ENCODE results near the gene BIRC5.

DNA sequence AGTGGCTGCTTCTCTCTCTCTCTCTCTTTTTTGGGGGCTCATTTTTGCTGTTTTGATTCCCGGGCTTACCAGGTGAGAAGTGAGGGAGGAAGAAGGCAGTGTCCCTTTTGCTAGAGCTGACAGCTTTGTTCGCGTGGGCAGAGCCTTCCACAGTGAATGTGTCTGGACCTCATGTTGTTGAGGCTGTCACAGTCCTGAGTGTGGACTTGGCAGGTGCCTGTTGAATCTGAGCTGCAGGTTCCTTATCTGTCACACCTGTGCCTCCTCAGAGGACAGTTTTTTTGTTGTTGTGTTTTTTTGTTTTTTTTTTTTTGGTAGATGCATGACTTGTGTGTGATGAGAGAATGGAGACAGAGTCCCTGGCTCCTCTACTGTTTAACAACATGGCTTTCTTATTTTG is 9.7 kb downstream of the BIRC5 start:
- TF ChIP-seq, protein P1, sequence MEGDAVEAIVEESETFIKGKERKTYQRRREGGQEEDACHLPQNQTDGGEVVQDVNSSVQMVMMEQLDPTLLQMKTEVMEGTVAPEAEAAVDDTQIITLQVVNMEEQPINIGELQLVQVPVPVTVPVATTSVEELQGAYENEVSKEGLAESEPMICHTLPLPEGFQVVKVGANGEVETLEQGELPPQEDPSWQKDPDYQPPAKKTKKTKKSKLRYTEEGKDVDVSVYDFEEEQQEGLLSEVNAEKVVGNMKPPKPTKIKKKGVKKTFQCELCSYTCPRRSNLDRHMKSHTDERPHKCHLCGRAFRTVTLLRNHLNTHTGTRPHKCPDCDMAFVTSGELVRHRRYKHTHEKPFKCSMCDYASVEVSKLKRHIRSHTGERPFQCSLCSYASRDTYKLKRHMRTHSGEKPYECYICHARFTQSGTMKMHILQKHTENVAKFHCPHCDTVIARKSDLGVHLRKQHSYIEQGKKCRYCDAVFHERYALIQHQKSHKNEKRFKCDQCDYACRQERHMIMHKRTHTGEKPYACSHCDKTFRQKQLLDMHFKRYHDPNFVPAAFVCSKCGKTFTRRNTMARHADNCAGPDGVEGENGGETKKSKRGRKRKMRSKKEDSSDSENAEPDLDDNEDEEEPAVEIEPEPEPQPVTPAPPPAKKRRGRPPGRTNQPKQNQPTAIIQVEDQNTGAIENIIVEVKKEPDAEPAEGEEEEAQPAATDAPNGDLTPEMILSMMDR (IDR thresholded peaks at IDR 0.05), result no peak
- no peak for TF ChIP-seq POLR2A (IDR thresholded peaks at IDR 0.05)
- TF ChIP-seq EP300 (IDR thresholded peaks at IDR 0.05), result no peak
